IMR-90 (cell line): ENCODE measurements around the gene THEMIS2. TPM values are rescaled to one million over a fixed set of nuclear protein-coding genes. Genes with fewer than 3 reads are reported as not detected.

Experiments used
- ATAC-seq: fragments of 200-7000 bp; cut with Tn5 transposase; 2 replicates; pipeline ENCODE4 v1.9.1; 2020; ENCODE audit warnings: low read depth, mild to moderate bottlenecking, moderate library complexity
- BruUV-seq: library from RNA; stranded (reverse); fragments of 400-500 nt; replicated peaks from 2 replicates; lab custom pipeline; 2021; lab: Mats Ljungman, UMichigan
- CTCF ChIA-PET: fragments of 300-600 bp; formaldehyde crosslinking; extraction: SDS; loops from one replicate; lab custom pipeline; 2021; ENCODE audit warnings: antibody characterized with exemption; lab: Yijun Ruan, JAX
- POLR2A ChIA-PET: fragments of 300-600 bp; sonication (Branson Sonifier 250); formaldehyde crosslinking; loops from one replicate; lab custom pipeline; 2022; ENCODE audit warnings: antibody characterized with exemption; ENCODE audit not compliant: unreplicated experiment; lab: Charles Lee
- DNase-seq: peaks from one replicate; pipeline ENCODE4 v3.0.0; 2013
- H2AFZ ChIP-seq: replicated peaks from 2 replicates; pipeline ENCODE3; 2013; ENCODE audit warnings: low read length, mild to moderate bottlenecking; ENCODE audit not compliant: poor library complexity
- H2AK5ac ChIP-seq: 2 replicates; pipeline ENCODE4 v1.6.1; 2013; ENCODE audit warnings: low read depth, low read length, inconsistent platforms
- H2AK9ac ChIP-seq: replicated peaks from 2 replicates; pipeline ENCODE3; 2013; ENCODE audit warnings: mild to moderate bottlenecking, low read depth, low read length, moderate library complexity; ENCODE audit not compliant: poor library complexity
- H2BK120ac ChIP-seq: 2 replicates; pipeline ENCODE4 v1.6.1; 2013; ENCODE audit warnings: low read depth, low read length, inconsistent platforms
- H2BK15ac ChIP-seq: 3 replicates; pipeline ENCODE4 v1.6.1; 2013; ENCODE audit warnings: low read depth, low read length, inconsistent platforms
- H2BK20ac ChIP-seq: 2 replicates; pipeline ENCODE4 v1.6.1; 2013; ENCODE audit warnings: low read depth, mild to moderate bottlenecking, inconsistent platforms, low read length, moderate library complexity
- H2BK5ac ChIP-seq: 2 replicates; pipeline ENCODE4 v1.6.1; 2013; ENCODE audit warnings: mild to moderate bottlenecking, low read depth, low read length, inconsistent platforms; ENCODE audit not compliant: poor library complexity, severe bottlenecking
- H3K14ac ChIP-seq: replicated peaks from 2 replicates; pipeline ENCODE4 v1.6.1; 2013; ENCODE audit warnings: low read depth, low read length, inconsistent platforms
- H3K18ac ChIP-seq: 2 replicates; pipeline ENCODE4 v1.6.1; 2013; ENCODE audit warnings: low read depth, low read length, control low read depth
- H3K23ac ChIP-seq: 2 replicates; pipeline ENCODE4 v1.6.1; 2013; ENCODE audit warnings: low read depth, low read length, inconsistent platforms
- H3K27ac ChIP-seq: 2 replicates; pipeline ENCODE4 v1.5.1; 2013; ENCODE audit warnings: mild to moderate bottlenecking, control low read depth, low read length; ENCODE audit not compliant: insufficient read depth
- H3K27me3 ChIP-seq: 2 replicates; pipeline ENCODE4 v1.6.1; 2013; ENCODE audit warnings: low read length; ENCODE audit not compliant: control insufficient read depth, insufficient read depth
- H3K36me3 ChIP-seq: 2 replicates; pipeline ENCODE4 v1.6.1; 2013; ENCODE audit warnings: low read length, mixed read lengths; ENCODE audit not compliant: control insufficient read depth, insufficient read depth
- H3K4ac ChIP-seq: 2 replicates; pipeline ENCODE4 v1.6.1; 2013; ENCODE audit warnings: low read depth, low read length, inconsistent platforms
- H3K4me1 ChIP-seq: 2 replicates; pipeline ENCODE4 v1.6.1; 2013; ENCODE audit warnings: low read length, mixed read lengths; ENCODE audit not compliant: control insufficient read depth, insufficient read depth
- H3K4me2 ChIP-seq: 2 replicates; pipeline ENCODE4 v1.6.1; 2013; ENCODE audit warnings: low read depth, mild to moderate bottlenecking, control low read depth, low read length, moderate library complexity
- H3K4me3 ChIP-seq: 2 replicates; pipeline ENCODE4 v1.5.1; 2013; ENCODE audit warnings: low read depth, mild to moderate bottlenecking, control low read depth, low read length, moderate library complexity; ENCODE audit not compliant: insufficient read depth
- H3K56ac ChIP-seq: 2 replicates; pipeline ENCODE4 v1.6.1; 2013; ENCODE audit warnings: low read length, inconsistent platforms; ENCODE audit not compliant: insufficient read depth; ENCODE audit errors: extremely low read depth
- H3K79me1 ChIP-seq, 2 experiments: 2 replicates each; pipeline ENCODE4 v1.6.1; 2013; ENCODE audit warnings: low read length in 2 of 2, inconsistent platforms in 1 of 2, low read depth in 1 of 2
- H3K9ac ChIP-seq: 2 replicates; pipeline ENCODE4 v1.6.1; 2013; ENCODE audit warnings: low read depth, low read length, control low read depth
- H3K9me1 ChIP-seq: 2 replicates; pipeline ENCODE4 v1.6.1; 2013; ENCODE audit warnings: low read length, inconsistent platforms; ENCODE audit not compliant: insufficient read depth
- H3K9me3 ChIP-seq: 2 replicates; pipeline ENCODE4 v1.6.1; 2013; ENCODE audit warnings: low read length; ENCODE audit not compliant: control insufficient read depth, insufficient read depth
- H4K20me1 ChIP-seq: 2 replicates; pipeline ENCODE4 v1.6.1; 2013; ENCODE audit warnings: low read length, inconsistent platforms; ENCODE audit not compliant: insufficient read depth
- H4K5ac ChIP-seq: 2 replicates; pipeline ENCODE4 v1.6.1; 2013; ENCODE audit warnings: mild to moderate bottlenecking, low read depth, low read length, control low read depth
- H4K8ac ChIP-seq, 2 experiments: 2 replicates each; pipeline ENCODE4 v1.6.1; 2013; ENCODE audit warnings: low read depth in 2 of 2, low read length in 2 of 2, control low read depth in 1 of 2, inconsistent platforms in 1 of 2
- H4K91ac ChIP-seq: 2 replicates; pipeline ENCODE4 v1.6.1; 2013; ENCODE audit warnings: low read depth, low read length, inconsistent platforms; ENCODE audit not compliant: insufficient read depth
- CEBPB ChIP-seq: IDR thresholded peaks from 2 replicates; pipeline ENCODE4 v1.6.1; 2012; ENCODE audit warnings: low read depth, low read length, improper control_type of control experiment
- FOS ChIP-seq: fragments of 150-350 bp; IDR thresholded peaks from 2 replicates; pipeline ENCODE4 v1.6.1; 2016; ENCODE audit warnings: low read depth, low read length
- MAFK ChIP-seq: IDR thresholded peaks from 2 replicates; pipeline ENCODE4 v1.6.1; 2012; ENCODE audit warnings: low read depth, low read length, improper control_type of control experiment
- MAZ ChIP-seq: IDR thresholded peaks from 2 replicates; pipeline ENCODE4 v1.6.1; 2012; ENCODE audit warnings: low read depth, mild to moderate bottlenecking, low read length, improper control_type of control experiment, moderate library complexity, borderline replicate concordance
- MXI1 ChIP-seq: IDR thresholded peaks from 2 replicates; pipeline ENCODE4 v1.6.1; 2012; ENCODE audit warnings: low read depth, mild to moderate bottlenecking, low read length, moderate library complexity, borderline replicate concordance
- NFE2L2 ChIP-seq: fragments of 150-350 bp; IDR thresholded peaks from 2 replicates; pipeline ENCODE4 v1.6.1; 2016; ENCODE audit warnings: low read depth, mild to moderate bottlenecking, low read length
- POLR2A ChIP-seq: IDR thresholded peaks from 2 replicates; pipeline ENCODE4 v1.6.1; 2012; ENCODE audit warnings: mild to moderate bottlenecking, low read depth, low read length
- RAD21 ChIP-seq: IDR thresholded peaks from 2 replicates; pipeline ENCODE4 v1.6.1; 2012; ENCODE audit warnings: low read length, improper control_type of control experiment
- RFX5 ChIP-seq: IDR thresholded peaks from 2 replicates; pipeline ENCODE4 v1.8.0; 2012; ENCODE audit warnings: low read depth, mild to moderate bottlenecking, low read length, moderate library complexity
- SMC3 ChIP-seq: fragments of 150-350 bp; IDR thresholded peaks from 2 replicates; pipeline ENCODE4 v1.6.1; 2016; ENCODE audit warnings: low read depth, mild to moderate bottlenecking, antibody characterized with exemption, low read length, moderate library complexity
- WGBS, 2 experiments: methylation state at CpG; one replicate each; pipeline versions ENCODE4 v1.1.5 to v1.1.7; 2013; ENCODE audit warnings: missing lambda C conversion rate in 2 of 2; ENCODE audit not compliant: insufficient read length in 1 of 2; ENCODE audit errors: extremely low coverage in 2 of 2; 5-methylcytosine and 5-hydroxymethylcytosine counted together
- dilution Hi-C: fragments of 300-500 bp; cut with HindIII; formaldehyde crosslinking; loops from one replicate; pipeline ENCODE4 v1.14.3; 2018; ENCODE audit warnings: low sequenced_read_pairs; ENCODE audit not compliant: unreplicated experiment
- in situ Hi-C: fragments of 300-500 bp; cut with MboI; formaldehyde crosslinking; loops from 3 replicates; pipeline ENCODE4 v1.14.3; 2019; ENCODE audit warnings: low sequenced_read_pairs, inconsistent platforms, mixed read lengths
- intact Hi-C: fragments of 100-400 bp; cut with micrococcal nuclease; formaldehyde crosslinking; loops from 2 replicates; pipeline ENCODE4 v1.10.0; 2022
- polyA plus RNA-seq, 3 experiments: library from polyadenylated mRNA; depleted of rRNA; stranded (reverse); fragments of >200 nt; gene quantifications; 2 replicates each; pipeline ENCODE4 v1.2.3, GENCODE V29; 2012; ENCODE audit warnings: low replicate concordance in 1 of 3
- total RNA-seq: library from RNA; depleted of rRNA; stranded (reverse); fragments of >200 nt; gene quantifications from 2 replicates; pipeline ENCODE4 v1.2.3, GENCODE V29; 2012
- TF ChIP-seq, protein P1 (sequence below): fragments of 150-350 bp; IDR thresholded peaks from 2 replicates; pipeline ENCODE4 v1.6.1; 2016; ENCODE audit warnings: low read depth, mild to moderate bottlenecking, low read length, moderate library complexity, borderline replicate concordance
- TF ChIP-seq, protein P2 (sequence below): fragments of 150-350 bp; IDR thresholded peaks from 2 replicates; pipeline ENCODE4 v1.6.1; 2017; ENCODE audit warnings: mild to moderate bottlenecking, antibody characterized with exemption, low read length, low read depth
- TF ChIP-seq, protein P3 (sequence below): conservative IDR thresholded peaks from 2 replicates; pipeline ENCODE4 v1.5.1; 2012; ENCODE audit warnings: mild to moderate bottlenecking, low read depth, low read length, improper control_type of control experiment

Gene THEMIS2
- total and polyA plus RNA-seq, 2 of the 4 experiments (the other 2 are of a cell fraction), result 4.5 to 5.0 TPM

DNA sequence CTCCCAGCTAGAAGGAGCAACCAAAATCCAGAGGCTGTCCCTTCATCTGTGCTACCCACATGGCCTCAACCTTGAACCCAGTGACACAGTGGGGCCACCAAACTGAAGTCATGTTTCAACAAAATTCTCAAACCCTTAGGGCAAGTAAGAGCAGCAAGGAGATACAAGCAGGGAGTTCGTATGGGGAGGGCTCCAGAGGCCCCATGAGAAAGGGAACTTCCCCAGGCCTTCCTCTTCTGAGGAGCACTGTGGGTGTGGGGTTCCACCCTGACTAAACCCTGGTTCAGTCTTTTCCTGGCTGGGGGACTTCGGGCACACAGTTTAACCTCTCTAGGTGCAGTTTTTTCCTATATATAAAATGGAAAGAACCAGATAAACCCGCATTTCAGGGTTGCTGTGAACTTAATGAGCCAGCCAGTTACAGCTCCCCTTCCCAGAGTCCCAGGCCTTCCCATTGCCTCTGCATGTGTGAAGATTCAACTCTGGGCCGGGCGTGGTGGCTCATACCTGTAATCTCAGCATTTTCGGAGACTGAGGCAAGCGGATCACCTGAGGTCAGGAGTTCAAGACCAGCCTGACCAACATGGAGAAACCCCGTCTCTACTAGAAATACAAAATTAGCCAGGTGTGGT, 8.0 kb upstream of the THEMIS2 start:
- Histone ChIP-seq H3K56ac (no peak overlapping the region), H4K5ac (no peak overlapping the region), H3K9me3 (no peaks in the 10 kb centered on the region), H2AK5ac (peak overlapping the region; percentile 75; the same call in 1 of the 2 replicates), H3K4ac (peak overlapping the region; percentile 80; the same call in 1 of the 2 replicates), H3K27ac (no peak overlapping the region), H2BK5ac (peak overlapping the region; percentile 51), H3K4me1 (peaks cover 13% of the 10 kb centered on the region), H3K14ac (peak overlapping the region; percentile 89; the same call in 1 of the 2 replicates), H2AK9ac (peak overlapping the region; percentile 78), H4K8ac (peak overlapping the region in 1 of 2 experiments; percentile 72; a peak in 2 of 4 replicates), H3K18ac (peak overlapping the region; percentile 54), H3K4me3 (no peak overlapping the region), H4K20me1 (no peaks in the 10 kb centered on the region), H2AFZ (peak overlapping the region; percentile 74), H3K79me1 (no peaks in the 10 kb centered on the region), H3K27me3 (no peaks in the 10 kb centered on the region), H3K36me3 (no peaks in the 10 kb centered on the region), H2BK20ac (peak overlapping the region; percentile 85; the same call in 1 of the 2 replicates), H3K9me1 (peaks cover 13% of the 10 kb centered on the region), H2BK120ac (peak overlapping the region; percentile 71; the same call in 1 of the 2 replicates), H2BK15ac (peak overlapping the region; percentile 74; the same call in 1 of the 3 replicates), H3K23ac (no peak overlapping the region), H3K4me2 (no peak overlapping the region), H3K9ac (no peak overlapping the region), H4K91ac (no peak overlapping the region)
- POLR2A ChIA-PET, result no interaction called here
- CTCF ChIA-PET, result interaction anchor here (1.0 to 1.1 kb wide), 2 partner anchors 17 to 22 kb away, joined by 3 read pairs; no protein-coding TSS in a partner anchor
- in situ Hi-C loops (loop anchor here (5.0 to 25.0 kb wide), 2 partner anchors 118 to 348 kb away; no protein-coding TSS in a partner anchor), dilution Hi-C loops (no loop called here), intact Hi-C loops (loop anchor here (5.0 kb wide), 1 partner anchor 203 kb away; no protein-coding TSS in a partner anchor)
- DNase-seq (no peak), ATAC-seq (no peak)
- BruUV-seq, result no TSS peak
- no CpG with 5 or more reads among the region's 8 CpGs for WGBS, 2 experiments
- no peak for TF ChIP-seq RFX5
- no peak for TF ChIP-seq MAZ
- TF ChIP-seq POLR2A, result no peak
- no peak for TF ChIP-seq MAFK
- TF ChIP-seq MXI1, result no peak
- no peak for TF ChIP-seq CEBPB
- TF ChIP-seq, protein P1, sequence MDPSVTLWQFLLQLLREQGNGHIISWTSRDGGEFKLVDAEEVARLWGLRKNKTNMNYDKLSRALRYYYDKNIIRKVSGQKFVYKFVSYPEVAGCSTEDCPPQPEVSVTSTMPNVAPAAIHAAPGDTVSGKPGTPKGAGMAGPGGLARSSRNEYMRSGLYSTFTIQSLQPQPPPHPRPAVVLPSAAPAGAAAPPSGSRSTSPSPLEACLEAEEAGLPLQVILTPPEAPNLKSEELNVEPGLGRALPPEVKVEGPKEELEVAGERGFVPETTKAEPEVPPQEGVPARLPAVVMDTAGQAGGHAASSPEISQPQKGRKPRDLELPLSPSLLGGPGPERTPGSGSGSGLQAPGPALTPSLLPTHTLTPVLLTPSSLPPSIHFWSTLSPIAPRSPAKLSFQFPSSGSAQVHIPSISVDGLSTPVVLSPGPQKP, result no peak
- no peak for TF ChIP-seq SMC3
- no peak for TF ChIP-seq RAD21
- no peak for TF ChIP-seq FOS
- TF ChIP-seq, protein P2, sequence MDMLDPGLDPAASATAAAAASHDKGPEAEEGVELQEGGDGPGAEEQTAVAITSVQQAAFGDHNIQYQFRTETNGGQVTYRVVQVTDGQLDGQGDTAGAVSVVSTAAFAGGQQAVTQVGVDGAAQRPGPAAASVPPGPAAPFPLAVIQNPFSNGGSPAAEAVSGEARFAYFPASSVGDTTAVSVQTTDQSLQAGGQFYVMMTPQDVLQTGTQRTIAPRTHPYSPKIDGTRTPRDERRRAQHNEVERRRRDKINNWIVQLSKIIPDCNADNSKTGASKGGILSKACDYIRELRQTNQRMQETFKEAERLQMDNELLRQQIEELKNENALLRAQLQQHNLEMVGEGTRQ, result no peak
- TF ChIP-seq, protein P3, sequence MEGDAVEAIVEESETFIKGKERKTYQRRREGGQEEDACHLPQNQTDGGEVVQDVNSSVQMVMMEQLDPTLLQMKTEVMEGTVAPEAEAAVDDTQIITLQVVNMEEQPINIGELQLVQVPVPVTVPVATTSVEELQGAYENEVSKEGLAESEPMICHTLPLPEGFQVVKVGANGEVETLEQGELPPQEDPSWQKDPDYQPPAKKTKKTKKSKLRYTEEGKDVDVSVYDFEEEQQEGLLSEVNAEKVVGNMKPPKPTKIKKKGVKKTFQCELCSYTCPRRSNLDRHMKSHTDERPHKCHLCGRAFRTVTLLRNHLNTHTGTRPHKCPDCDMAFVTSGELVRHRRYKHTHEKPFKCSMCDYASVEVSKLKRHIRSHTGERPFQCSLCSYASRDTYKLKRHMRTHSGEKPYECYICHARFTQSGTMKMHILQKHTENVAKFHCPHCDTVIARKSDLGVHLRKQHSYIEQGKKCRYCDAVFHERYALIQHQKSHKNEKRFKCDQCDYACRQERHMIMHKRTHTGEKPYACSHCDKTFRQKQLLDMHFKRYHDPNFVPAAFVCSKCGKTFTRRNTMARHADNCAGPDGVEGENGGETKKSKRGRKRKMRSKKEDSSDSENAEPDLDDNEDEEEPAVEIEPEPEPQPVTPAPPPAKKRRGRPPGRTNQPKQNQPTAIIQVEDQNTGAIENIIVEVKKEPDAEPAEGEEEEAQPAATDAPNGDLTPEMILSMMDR, result no peak
- no peak for TF ChIP-seq NFE2L2
